ENCODE measurements around the gene ZNF525. TPM values are rescaled to one million over a fixed set of nuclear protein-coding genes. Genes with fewer than 3 reads are reported as not detected.
"Not testable (repeated sequence)": the region's sequence is repeated elsewhere in the genome, so short reads cannot be mapped to it uniquely, and the experiment has no call there.

The ZNF525 gene
- total RNA-seq, 4 donors from 2014 or later = 6.4 to 48.2 (median 16.0) TPM

DNA sequence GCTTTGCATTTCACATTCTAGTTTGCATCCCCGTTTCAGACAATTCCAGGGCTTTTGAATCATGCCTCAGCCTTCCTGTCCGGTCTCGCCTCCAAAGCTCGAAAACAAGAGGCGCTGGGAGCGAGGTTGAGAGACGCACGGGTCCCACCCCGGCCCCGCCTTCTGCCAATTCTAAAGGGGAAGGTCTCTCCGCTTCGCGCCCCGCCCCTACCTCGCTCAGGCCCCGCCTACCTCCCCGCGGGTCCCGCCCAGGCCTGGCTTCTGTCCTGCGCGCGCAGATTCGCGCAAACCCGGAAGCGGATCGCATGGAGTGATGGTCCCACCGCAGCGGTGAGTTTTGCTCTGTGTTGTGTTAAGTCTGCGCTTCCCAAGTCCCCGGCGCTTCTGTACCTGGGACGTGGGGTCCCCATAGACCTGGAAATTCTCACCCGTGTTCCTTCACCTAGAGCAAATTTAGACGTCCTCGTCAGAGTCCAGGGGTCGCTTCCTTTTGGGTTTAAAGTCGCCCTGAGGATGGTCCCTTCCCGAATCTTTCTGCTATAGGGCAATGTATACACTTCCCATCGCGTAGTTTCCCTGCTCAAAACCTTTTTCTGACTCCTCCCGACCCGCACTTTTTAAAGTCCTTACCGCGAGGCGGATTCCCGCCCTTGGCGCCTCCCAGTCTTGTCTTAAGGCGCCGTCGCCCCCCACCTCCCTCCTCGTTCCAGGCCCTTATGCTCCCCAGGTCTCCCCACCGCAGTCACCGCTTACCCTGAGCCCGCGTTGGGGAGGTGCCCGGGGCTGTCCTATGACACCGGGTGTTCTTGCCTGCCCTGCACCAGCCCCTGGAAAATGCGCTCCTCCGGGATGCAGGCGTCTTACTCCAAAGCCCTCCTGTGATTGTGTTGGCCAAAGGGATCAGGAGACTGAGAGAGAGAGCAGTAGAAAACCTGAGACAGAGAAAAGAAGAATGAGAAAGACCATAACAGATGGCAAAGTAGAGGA, 31.7 kb upstream of the ZNF525 start, which contains the start of gene ZNF845:
Gene ZNF845 (plus strand): TSS at position 287 of the 987 bp plus-strand sequence. CDS start 7,559 bp downstream, outside the sequence.
- Histone ChIP-seq H3K4me3 (peak within 1 kb of the TSS; percentile 77), H3K9me3 (peaks cover 4% of the 10 kb centered on the region), H3K27ac (peak within 1 kb of the TSS; percentile 71), H3K4me1 (peaks cover 10% of the 10 kb centered on the region), H3K27me3 (peaks cover 6% of the 10 kb centered on the region), H3K36me3 (peaks cover 11% of the 10 kb centered on the region)
- DNase-seq (ENCODE audit: low spot score in 2 of 2) = peak; percentile 97
- TF ChIP-seq POLR2A (IDR thresholded peaks at IDR 0.05) = peak in 1 of 2 donors; percentile 62
- peak in 1 of 3 donors; percentile 43 for TF ChIP-seq POLR2AphosphoS5 (IDR thresholded peaks at IDR 0.05)
- TF ChIP-seq EP300 (IDR thresholded peaks at IDR 0.05) = no peak
- WGBS = under 1% methylated on average over 42 of the region's 61 CpGs

DNA sequence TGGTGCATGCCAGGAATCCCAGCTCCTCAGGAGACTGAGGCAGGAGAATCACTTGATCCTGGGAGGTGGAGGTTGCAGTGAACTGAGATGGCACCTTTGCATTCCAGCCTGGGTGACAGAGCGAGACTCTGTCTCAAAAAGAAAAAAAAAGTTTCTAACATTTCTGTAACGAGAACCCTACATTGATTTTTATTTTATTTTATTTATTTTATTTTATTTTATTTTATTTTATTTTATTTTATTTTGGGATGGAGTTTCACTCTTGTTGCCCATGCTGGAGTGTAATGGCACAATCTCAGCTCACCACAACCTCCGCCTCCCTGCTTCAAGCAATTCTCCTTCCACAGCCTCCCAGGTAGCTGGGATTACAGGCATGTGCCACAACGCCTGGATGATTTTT, 21.1 kb upstream of the ZNF525 start:
- WGBS = over 99% methylated on average over 4 of the region's 4 CpGs
- H3K27ac ChIP-seq; H3K4me3 ChIP-seq; H3K4me1 ChIP-seq; DNase-seq (ENCODE audit: low spot score in 2 of 2); H3K27me3 ChIP-seq: not testable (repeated sequence)
- Histone ChIP-seq H3K36me3 (peaks cover 98% of the 10 kb centered on the region), H3K9me3 (peaks cover 39% of the 10 kb centered on the region)

- DNase-seq (ENCODE audit: low spot score in 2 of 2) = no peak
- WGBS = 97% methylated on average over 1 of the region's 1 CpG
Observed at GRCh38 chr19:53355739-53356138, 9.8 kb upstream of the ZNF525 start.

GRCh38 chr19:53357821-53358581, 7.5 kb upstream of the ZNF525 start:
- no peaks in the 10 kb centered on the region for H3K27me3 ChIP-seq
- H3K27ac ChIP-seq = no peak overlapping the region
- no peaks in the 10 kb centered on the region for H3K4me1 ChIP-seq
- H3K36me3 ChIP-seq = no peaks in the 10 kb centered on the region
- no peak for DNase-seq (ENCODE audit: low spot score in 2 of 2)
- 70% methylated on average over 34 of the region's 35 CpGs for whole genome bisulfite sequencing
- no peak overlapping the region for H3K4me3 ChIP-seq
- H3K9me3 ChIP-seq = peaks cover 41% of the 10 kb centered on the region
- TF ChIP-seq POLR2A (IDR thresholded peaks at IDR 0.05) (no peak), EP300 (IDR thresholded peaks at IDR 0.05) (no peak), POLR2AphosphoS5 (IDR thresholded peaks at IDR 0.05) (no peak)
- TF ChIP-seq, protein P1, sequence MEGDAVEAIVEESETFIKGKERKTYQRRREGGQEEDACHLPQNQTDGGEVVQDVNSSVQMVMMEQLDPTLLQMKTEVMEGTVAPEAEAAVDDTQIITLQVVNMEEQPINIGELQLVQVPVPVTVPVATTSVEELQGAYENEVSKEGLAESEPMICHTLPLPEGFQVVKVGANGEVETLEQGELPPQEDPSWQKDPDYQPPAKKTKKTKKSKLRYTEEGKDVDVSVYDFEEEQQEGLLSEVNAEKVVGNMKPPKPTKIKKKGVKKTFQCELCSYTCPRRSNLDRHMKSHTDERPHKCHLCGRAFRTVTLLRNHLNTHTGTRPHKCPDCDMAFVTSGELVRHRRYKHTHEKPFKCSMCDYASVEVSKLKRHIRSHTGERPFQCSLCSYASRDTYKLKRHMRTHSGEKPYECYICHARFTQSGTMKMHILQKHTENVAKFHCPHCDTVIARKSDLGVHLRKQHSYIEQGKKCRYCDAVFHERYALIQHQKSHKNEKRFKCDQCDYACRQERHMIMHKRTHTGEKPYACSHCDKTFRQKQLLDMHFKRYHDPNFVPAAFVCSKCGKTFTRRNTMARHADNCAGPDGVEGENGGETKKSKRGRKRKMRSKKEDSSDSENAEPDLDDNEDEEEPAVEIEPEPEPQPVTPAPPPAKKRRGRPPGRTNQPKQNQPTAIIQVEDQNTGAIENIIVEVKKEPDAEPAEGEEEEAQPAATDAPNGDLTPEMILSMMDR (IDR thresholded peaks at IDR 0.05) = no peak

More at GRCh38 chr19:53355739-53356138, 9.8 kb upstream of the ZNF525 start:
- H3K27me3 ChIP-seq = no peaks in the 10 kb centered on the region
- H3K36me3 ChIP-seq = peaks cover 19% of the 10 kb centered on the region
- no peak overlapping the region for H3K27ac ChIP-seq
- H3K4me1 ChIP-seq = no peaks in the 10 kb centered on the region
- TF ChIP-seq, protein P1 (IDR thresholded peaks at IDR 0.05) = no peak
- TF ChIP-seq EP300 (IDR thresholded peaks at IDR 0.05) = no peak
- peaks cover 62% of the 10 kb centered on the region for H3K9me3 ChIP-seq
- no peak overlapping the region for H3K4me3 ChIP-seq

DNA sequence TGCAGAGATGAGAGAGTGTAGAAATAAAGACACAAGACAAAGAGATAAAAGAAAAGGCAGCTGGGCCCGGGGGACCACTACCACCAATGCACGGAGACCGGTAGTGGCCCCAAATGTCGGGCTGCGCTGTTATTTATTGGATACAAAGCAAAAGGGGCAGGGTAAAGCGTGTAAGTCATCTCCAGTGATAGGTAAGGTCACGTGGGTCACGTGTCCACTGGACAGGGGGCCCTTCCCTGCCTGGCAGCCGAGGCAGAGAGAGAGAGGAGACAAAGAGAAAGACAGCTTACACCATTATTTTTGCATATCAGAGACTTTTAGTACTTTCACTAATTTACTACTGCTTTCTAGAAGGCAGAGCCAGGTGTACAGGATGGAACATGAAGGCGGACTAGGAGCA, 5.4 kb upstream of the ZNF525 start:
- not testable (repeated sequence) for H3K36me3 ChIP-seq; H3K27me3 ChIP-seq; H3K27ac ChIP-seq; H3K4me1 ChIP-seq; H3K4me3 ChIP-seq; DNase-seq (ENCODE audit: low spot score in 2 of 2)
- H3K9me3 ChIP-seq = peaks cover 21% of the 10 kb centered on the region
- WGBS = 90% methylated on average over 10 of the region's 10 CpGs

DNA sequence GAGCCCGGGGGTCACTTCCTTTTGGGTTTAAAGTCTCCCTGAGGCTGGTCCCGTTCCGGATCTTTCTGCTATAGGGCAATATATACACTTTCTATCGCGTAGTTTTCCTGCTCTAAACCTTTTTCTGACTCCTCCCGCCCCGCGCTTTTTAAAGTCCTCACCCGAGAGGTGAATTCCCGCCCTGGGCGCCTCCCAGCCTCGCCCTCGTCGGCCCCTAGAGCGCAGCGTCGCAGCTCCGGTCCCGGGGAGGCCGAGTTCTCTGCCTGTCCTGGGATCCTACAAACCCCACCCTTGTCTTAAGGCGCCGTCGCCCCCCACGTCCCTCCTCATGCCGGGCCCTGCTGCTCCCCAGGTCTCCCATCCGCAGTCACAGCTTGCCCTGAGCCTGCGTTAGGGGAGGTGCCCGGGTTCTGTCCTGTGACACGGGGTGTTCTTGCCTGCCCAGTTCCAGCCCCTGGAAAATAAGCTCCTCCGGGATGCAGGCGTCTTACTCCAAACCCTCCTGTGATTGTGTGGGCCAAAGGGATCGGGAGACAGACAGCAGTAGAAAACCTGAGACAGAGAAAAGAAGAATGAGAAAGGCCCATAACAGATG, 491 bp downstream of the ZNF525 start:
- Histone ChIP-seq H3K27ac (peak overlapping the region; percentile 76), H3K4me1 (peaks cover 10% of the 10 kb centered on the region), H3K9me3 (no peaks in the 10 kb centered on the region), H3K36me3 (no peaks in the 10 kb centered on the region), H3K27me3 (no peaks in the 10 kb centered on the region), H3K4me3 (peak overlapping the region; percentile 66)
- no peak for TF ChIP-seq POLR2AphosphoS5 (IDR thresholded peaks at IDR 0.05)
- TF ChIP-seq, protein P1 (IDR thresholded peaks at IDR 0.05) = no peak
- TF ChIP-seq POLR2A (IDR thresholded peaks at IDR 0.05) = no peak
- TF ChIP-seq EP300 (IDR thresholded peaks at IDR 0.05) = no peak
- DNase-seq (ENCODE audit: low spot score in 2 of 2) = no peak
- WGBS = 1% methylated on average over 32 of the region's 32 CpGs
